Stomach (tissue), 19 donors: ENCODE measurements around the gene RPS6KL1. TPM values are rescaled to one million over a fixed set of nuclear protein-coding genes. Genes with fewer than 3 reads are reported as not detected.
A peak's percentile ranks its signal among the peaks of the same experiment; 100 is the strongest.

Source experiments
- DNase-seq, 2 donors: peaks; one replicate each; pipeline versions ENCODE4 v3.0.0 to v3.0.0-alpha.2; 2013 to 2019
- H3K27ac ChIP-seq, 5 donors: fragments of 200-600 bp in 4 of 5; sonication (generic) in 4 of 5; one replicate each; pipeline ENCODE4 v1.5.1; 2013 to 2019; ENCODE audit warnings: mild to moderate bottlenecking in 1 of 5, moderate library complexity in 1 of 5
- H3K27me3 ChIP-seq, 3 donors: fragments of 200-600 bp; sonication (generic); one replicate each; pipeline ENCODE4 v1.5.1; 2017 to 2019; ENCODE audit warnings: mixed run types in 1 of 3
- H3K36me3 ChIP-seq, 4 donors: fragments of 200-600 bp; sonication (generic); 1 replicate in 3 of 4; 2 replicates in 1 of 4; pipeline ENCODE4 v1.5.1; 2016 to 2019
- H3K4me1 ChIP-seq, 4 donors: fragments of 200-600 bp; sonication (generic); one replicate each; pipeline ENCODE4 v1.5.1; 2016 to 2019
- H3K4me3 ChIP-seq, 4 donors: fragments of 200-600 bp; sonication (generic) in 3 of 4; one replicate each; pipeline ENCODE4 v1.5.1; 2016 to 2019; ENCODE audit warnings: mild to moderate bottlenecking in 1 of 4
- H3K9me3 ChIP-seq, 4 donors: fragments of 200-600 bp; sonication (generic); one replicate each; pipeline ENCODE4 v1.5.1; 2016 to 2019
- EP300 ChIP-seq: sonication (generic); formaldehyde crosslinking; IDR thresholded peaks from one replicate; pipeline ENCODE4 v1.6.1; 2017; ENCODE audit warnings: antibody characterized with exemption
- POLR2A ChIP-seq, 4 donors: fragments of 450-650 bp; IDR thresholded peaks; one replicate each; pipeline ENCODE4 v1.6.1; 2016; ENCODE audit warnings: antibody characterized with exemption in 4 of 4, control low read depth in 2 of 4, mild to moderate bottlenecking in 1 of 4, moderate library complexity in 1 of 4
- POLR2AphosphoS5 ChIP-seq, 3 donors: sonication (generic); formaldehyde crosslinking; IDR thresholded peaks; one replicate each; pipeline ENCODE4 v1.6.1; 2016; ENCODE audit warnings: antibody characterized with exemption in 3 of 3
- WGBS, 5 donors: extraction: QIAGEN DNeasy Blood & Tissue Kit in 3 of 5; methylation state at CpG; one replicate each; pipeline versions ENCODE4 v1.1.5 to v1.1.7; 2013 to 2018; 5-methylcytosine and 5-hydroxymethylcytosine counted together
- intact Hi-C: fragments of 100-400 bp; cut with DNase I; formaldehyde crosslinking; loops from one replicate; pipeline ENCODE4 v1.15.1; 2023; ENCODE audit warnings: low total_unique reads
- long read RNA-seq, 10 donors: transcript quantifications; one replicate each; lab custom pipeline, GENCODE V29; 2026
- polyA plus RNA-seq, 3 donors: library from polyadenylated mRNA; stranded (reverse); fragments of 200-250 nt; gene quantifications; one replicate each; pipeline ENCODE4 v1.2.3, GENCODE V29; 2013
- total RNA-seq, 5 donors: library from RNA; depleted of rRNA; stranded (reverse); fragments of >200 nt; gene quantifications; one replicate each; pipeline versions ENCODE4 v1.1.0 to v1.2.3, GENCODE V29; 2014 to 2016
- TF ChIP-seq, protein P1 (sequence below), 7 experiments: fragments of 450-650 bp in 4 of 7; fragments of 200-600 bp in 3 of 7; sonication (generic) in 3 of 7; IDR thresholded peaks; one replicate each; pipeline ENCODE4 v1.5.1; 2016 to 2019; ENCODE audit warnings: antibody characterized with exemption in 7 of 7, control low read depth in 2 of 7, mild to moderate bottlenecking in 1 of 7
- donor health status: healthy with polysubstance abuse.
- donor health status: Bipolar disorder and iron deficiency.
- donor health status: healthy.

The RPS6KL1 gene, protein sequence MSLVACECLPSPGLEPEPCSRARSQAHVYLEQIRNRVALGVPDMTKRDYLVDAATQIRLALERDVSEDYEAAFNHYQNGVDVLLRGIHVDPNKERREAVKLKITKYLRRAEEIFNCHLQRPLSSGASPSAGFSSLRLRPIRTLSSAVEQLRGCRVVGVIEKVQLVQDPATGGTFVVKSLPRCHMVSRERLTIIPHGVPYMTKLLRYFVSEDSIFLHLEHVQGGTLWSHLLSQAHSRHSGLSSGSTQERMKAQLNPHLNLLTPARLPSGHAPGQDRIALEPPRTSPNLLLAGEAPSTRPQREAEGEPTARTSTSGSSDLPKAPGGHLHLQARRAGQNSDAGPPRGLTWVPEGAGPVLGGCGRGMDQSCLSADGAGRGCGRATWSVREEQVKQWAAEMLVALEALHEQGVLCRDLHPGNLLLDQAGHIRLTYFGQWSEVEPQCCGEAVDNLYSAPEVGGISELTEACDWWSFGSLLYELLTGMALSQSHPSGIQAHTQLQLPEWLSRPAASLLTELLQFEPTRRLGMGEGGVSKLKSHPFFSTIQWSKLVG
- total RNA-seq (1 to 10 TPM in 2 of 5 donors, not detected in 3; 1.3 to 2.0 TPM), polyA plus RNA-seq (1 to 10 TPM in 2 of 3 donors, under 1 TPM in 1; 0.92 to 2.5 (median 2.0) TPM)
- long read RNA-seq, donor 1, partial matches to known transcripts, result 5 of 6 reads
- long read RNA-seq, donor 1, other reads (novel, unspliced or antisense), result 0 of 6 reads
- long read RNA-seq, donor 2, result 0 reads
- long read RNA-seq, donor 3, result 0 reads
- long read RNA-seq, donor 4, result 0 reads
- long read RNA-seq, donor 5, result 0 reads
- long read RNA-seq, donor 6, partial matches to known transcripts, result 7 of 7 reads
- long read RNA-seq, donor 6, other reads (novel, unspliced or antisense), result 0 of 7 reads
- long read RNA-seq, donor 7, result 0 reads
- long read RNA-seq, donor 8, result 0 reads
- long read RNA-seq, donor 9, result 0 reads
- long read RNA-seq, donor 10, result 0 reads

DNA sequence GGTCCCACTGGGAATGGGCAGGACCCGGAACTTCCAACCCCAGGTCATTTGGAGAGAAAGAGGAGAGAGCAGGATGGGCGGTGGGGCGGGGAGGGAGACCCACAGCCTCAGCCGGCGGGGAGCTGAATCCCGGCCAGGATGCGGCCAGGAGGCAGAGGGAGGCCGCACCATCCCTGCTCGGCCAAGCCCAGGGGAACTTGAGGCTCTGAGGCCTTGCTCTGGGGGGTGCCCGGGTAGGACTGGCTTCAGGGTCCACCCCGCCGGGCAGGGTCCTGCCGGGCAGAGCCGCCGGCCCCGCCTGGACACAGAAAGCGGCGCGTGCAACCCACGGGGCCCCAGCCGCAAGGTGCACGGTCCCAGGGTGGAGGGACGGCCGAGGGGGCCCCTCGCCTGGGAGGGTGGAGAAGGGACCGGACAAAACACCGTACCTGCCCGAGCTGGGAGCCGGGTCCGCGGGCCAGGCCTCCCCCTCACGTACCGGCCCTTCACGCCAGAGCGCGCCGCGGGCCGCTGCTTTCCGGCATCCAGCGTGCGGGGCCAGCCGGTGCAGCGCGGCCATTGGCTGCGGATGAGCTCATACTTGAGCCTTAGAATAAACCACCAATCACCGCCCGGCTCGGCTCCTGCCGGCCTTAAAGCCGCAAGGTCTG lies at the start of gene RPS6KL1:
Gene RPS6KL1 (minus strand): TSS at position 509 of the 650 bp plus-strand sequence. CDS start 1,719 bp downstream, outside the sequence.
- intact Hi-C loops, result no loop called here
- WGBS, 5 donors, result 2 to 8% (median 6%) methylated on average over 20 to 51 of the region's 51 CpGs
- H3K9me3 ChIP-seq, result no peaks in the 10 kb centered on the region

DNA sequence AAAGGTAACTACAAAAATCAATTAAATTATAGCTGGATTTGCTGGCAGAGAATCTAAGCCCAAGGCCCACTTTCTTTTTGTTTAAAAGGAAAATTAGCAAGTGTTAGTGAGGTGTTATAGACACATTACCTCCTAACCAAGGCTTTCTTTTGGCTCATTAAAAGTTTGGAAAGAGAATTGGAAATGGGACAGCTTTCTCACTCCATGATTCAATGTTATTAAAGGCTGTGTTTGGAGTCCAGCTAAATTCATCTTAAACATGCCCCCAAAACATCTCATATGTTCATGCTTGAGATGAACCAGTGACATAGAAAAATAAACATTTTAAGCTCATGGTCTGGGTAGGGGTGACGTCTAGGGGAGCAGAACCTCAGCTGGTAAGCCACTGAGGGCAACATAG lies 45.8 kb upstream of the RPS6KL1 start:
- H3K36me3 ChIP-seq, result no peaks in the 10 kb centered on the region
- DNase-seq, result no peak
- peaks cover 0 to 6% (median under 1%) of the 10 kb centered on the region in 4 donors for H3K4me1 ChIP-seq
- no peaks in the 10 kb centered on the region for H3K9me3 ChIP-seq
- H3K27me3 ChIP-seq, result no peaks in the 10 kb centered on the region
- intact Hi-C loops, result no loop called here
- TF ChIP-seq, protein P1, sequence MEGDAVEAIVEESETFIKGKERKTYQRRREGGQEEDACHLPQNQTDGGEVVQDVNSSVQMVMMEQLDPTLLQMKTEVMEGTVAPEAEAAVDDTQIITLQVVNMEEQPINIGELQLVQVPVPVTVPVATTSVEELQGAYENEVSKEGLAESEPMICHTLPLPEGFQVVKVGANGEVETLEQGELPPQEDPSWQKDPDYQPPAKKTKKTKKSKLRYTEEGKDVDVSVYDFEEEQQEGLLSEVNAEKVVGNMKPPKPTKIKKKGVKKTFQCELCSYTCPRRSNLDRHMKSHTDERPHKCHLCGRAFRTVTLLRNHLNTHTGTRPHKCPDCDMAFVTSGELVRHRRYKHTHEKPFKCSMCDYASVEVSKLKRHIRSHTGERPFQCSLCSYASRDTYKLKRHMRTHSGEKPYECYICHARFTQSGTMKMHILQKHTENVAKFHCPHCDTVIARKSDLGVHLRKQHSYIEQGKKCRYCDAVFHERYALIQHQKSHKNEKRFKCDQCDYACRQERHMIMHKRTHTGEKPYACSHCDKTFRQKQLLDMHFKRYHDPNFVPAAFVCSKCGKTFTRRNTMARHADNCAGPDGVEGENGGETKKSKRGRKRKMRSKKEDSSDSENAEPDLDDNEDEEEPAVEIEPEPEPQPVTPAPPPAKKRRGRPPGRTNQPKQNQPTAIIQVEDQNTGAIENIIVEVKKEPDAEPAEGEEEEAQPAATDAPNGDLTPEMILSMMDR (IDR thresholded peaks at IDR 0.05), result no peak
- TF ChIP-seq POLR2AphosphoS5 (IDR thresholded peaks at IDR 0.05) (no peak), POLR2A (IDR thresholded peaks at IDR 0.05) (no peak), EP300 (no peak)
- 56 to 81% (median 58%) methylated on average over 1 of the region's 1 CpG for WGBS, 5 donors
- no peak overlapping the region for H3K27ac ChIP-seq
- no peak overlapping the region for H3K4me3 ChIP-seq

More for the DNA sequence above, at the start of gene RPS6KL1:
- peak; percentile 81 to 95 for DNase-seq
- H3K27ac ChIP-seq, result peak within 1 kb of the TSS in 4 of 5 donors; percentile 55 to 81 (median 67)
- peaks cover 0 to 22% (median 12%) of the 10 kb centered on the region in 3 donors for H3K27me3 ChIP-seq
- peak within 1 kb of the TSS; percentile 56 to 63 (median 62) for H3K4me3 ChIP-seq
- TF ChIP-seq POLR2A (IDR thresholded peaks at IDR 0.05) (no peak), POLR2AphosphoS5 (IDR thresholded peaks at IDR 0.05) (peak in 1 of 3 donors; percentile 24)
- H3K4me1 ChIP-seq, result peaks cover 7 to 25% (median 20%) of the 10 kb centered on the region in 4 donors
- peaks cover 0 to 7% (median 0%) of the 10 kb centered on the region in 4 donors for H3K36me3 ChIP-seq

DNA sequence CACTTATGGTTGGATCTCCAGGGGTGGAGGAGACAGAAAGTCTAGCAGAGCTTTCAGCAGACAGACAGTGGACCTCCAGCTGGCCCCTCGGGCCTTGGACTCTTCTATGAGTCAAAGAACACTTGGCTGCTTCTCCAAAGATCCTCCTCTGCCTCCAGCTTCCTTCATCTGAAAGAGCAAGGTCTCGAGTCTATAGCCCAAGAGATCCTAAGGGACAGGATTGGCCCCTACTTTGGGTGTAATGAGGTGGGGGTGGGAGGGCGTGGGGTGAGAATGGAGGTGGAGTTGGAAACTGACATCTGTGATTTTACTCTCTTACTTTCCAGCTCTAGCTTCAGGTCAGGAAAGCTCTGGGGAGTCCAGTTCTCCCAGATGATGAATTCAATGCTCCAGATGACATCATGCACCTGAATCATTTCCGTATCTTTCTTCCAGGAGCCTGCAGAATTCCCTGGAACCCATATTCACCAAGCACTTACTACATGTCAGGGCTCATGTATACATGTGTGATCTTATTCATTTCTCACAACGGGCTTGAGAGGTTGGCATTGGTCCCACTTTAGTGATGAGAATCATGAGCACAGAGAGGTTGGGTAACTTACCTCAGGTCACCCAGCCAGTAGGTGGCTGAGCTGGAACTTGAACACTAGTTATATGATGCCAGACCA lies 42.6 kb upstream of the RPS6KL1 start:
- H3K4me1 ChIP-seq, result no peaks in the 10 kb centered on the region
- no peaks in the 10 kb centered on the region for H3K36me3 ChIP-seq
- intact Hi-C loops, result no loop called here
- no peak overlapping the region for H3K4me3 ChIP-seq
- TF ChIP-seq EP300 (no peak), POLR2A (IDR thresholded peaks at IDR 0.05) (no peak), POLR2AphosphoS5 (IDR thresholded peaks at IDR 0.05) (no peak)
- TF ChIP-seq, protein P1 (IDR thresholded peaks at IDR 0.05), result no peak
- DNase-seq, result no peak
- H3K27ac ChIP-seq, result no peak overlapping the region
- peaks cover 0 to 4% (median 0%) of the 10 kb centered on the region in 3 donors for H3K27me3 ChIP-seq
- WGBS, 5 donors, result 65 to 74% (median 69%) methylated on average over 4 to 5 of the region's 5 CpGs
- no peaks in the 10 kb centered on the region for H3K9me3 ChIP-seq

DNA sequence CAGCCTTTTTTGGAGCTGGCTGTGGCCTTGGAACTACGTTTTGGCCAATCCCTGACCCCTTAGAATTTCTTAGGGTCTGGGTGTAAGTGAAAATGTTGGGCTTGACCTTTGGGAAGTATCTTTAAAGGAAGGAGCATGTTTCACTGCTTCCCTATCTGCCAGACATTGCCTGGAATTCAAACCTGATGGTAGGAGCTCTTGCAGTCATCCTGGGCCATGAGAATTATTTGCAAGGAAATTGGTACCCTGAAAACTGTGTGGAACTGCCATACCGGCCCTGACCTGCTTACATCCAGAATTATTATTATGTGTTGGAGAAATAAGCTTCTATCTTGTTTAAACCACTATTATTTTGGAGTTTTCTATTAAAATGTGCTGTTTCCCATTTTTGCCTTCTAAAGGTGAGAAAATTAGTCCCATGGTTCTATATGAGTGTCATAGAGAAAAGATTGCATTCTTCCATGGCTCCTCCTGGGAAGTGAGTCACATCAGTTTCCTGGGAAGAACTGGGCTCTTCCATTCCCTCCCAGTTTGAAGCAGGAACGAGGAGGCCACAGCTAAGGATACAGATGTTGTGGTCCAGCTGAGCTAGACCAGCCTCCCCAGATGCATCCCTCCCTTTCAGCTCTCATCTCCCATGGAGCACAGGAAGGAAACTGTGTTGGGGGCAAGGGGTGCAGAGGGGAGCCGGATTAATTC lies 41.9 kb upstream of the RPS6KL1 start:
- Histone ChIP-seq H3K9me3 (no peaks in the 10 kb centered on the region), H3K27ac (no peak overlapping the region), H3K4me3 (no peak overlapping the region), H3K36me3 (no peaks in the 10 kb centered on the region), H3K27me3 (peaks cover 0 to 4% (median 0%) of the 10 kb centered on the region in 3 donors), H3K4me1 (no peaks in the 10 kb centered on the region)
- 45 to 62% (median 56%) methylated on average over 4 of the region's 4 CpGs for WGBS, 5 donors
- DNase-seq, result no peak
- TF ChIP-seq EP300 (no peak), POLR2AphosphoS5 (IDR thresholded peaks at IDR 0.05) (no peak), POLR2A (IDR thresholded peaks at IDR 0.05) (no peak)
- TF ChIP-seq, protein P1 (IDR thresholded peaks at IDR 0.05), result no peak
- intact Hi-C loops, result no loop called here
